HEK293 (cell line): ENCODE measurements around the gene SH3BP5.

Experiments used
- CTCF ChIA-PET: fragments of 350-600 bp; formaldehyde crosslinking; extraction: SDS; loops from one replicate; lab custom pipeline; 2021; ENCODE audit warnings: antibody characterized with exemption; lab: Yijun Ruan, JAX
- POLR2A ChIA-PET: fragments of 300-600 bp; formaldehyde crosslinking; extraction: SDS; loops from one replicate; lab custom pipeline; 2020; ENCODE audit warnings: antibody characterized with exemption, inconsistent platforms; lab: Yijun Ruan, JAX
- H3K27ac ChIP-seq: fragments of 200-500 bp; sonication (Bioruptor generic); 2 replicates; pipeline ENCODE4 v1.5.1; 2014; ENCODE audit warnings: low read depth, low read length, control low read depth, inconsistent platforms; ENCODE audit errors: extremely low read depth
- H3K36me3 ChIP-seq, 2 experiments: fragments of 200-500 bp in 1 of 2; sonication (Bioruptor generic) in 1 of 2; 1 replicate in 1 of 2; 2 replicates in 1 of 2; pipeline ENCODE4 v1.5.1; 2014 to 2017; ENCODE audit warnings: inconsistent platforms in 2 of 2, low read length in 2 of 2; ENCODE audit not compliant: control insufficient read depth in 2 of 2, insufficient read depth in 1 of 2
- H3K4me1 ChIP-seq: fragments of 200-500 bp; sonication (Bioruptor generic); 2 replicates; pipeline ENCODE4 v1.5.1; 2014; ENCODE audit warnings: mild to moderate bottlenecking, low read length, inconsistent platforms; ENCODE audit not compliant: control insufficient read depth, insufficient read depth
- H3K4me3 ChIP-seq: 2 replicates; pipeline ENCODE4 v1.5.1; 2011; ENCODE audit warnings: low read depth, mild to moderate bottlenecking, control low read depth, low read length, moderate library complexity
- H3K9me3 ChIP-seq: fragments of 200-500 bp; sonication (Bioruptor generic); 2 replicates; pipeline ENCODE4 v1.5.1; 2014; ENCODE audit warnings: low read depth, low read length, inconsistent platforms; ENCODE audit not compliant: control insufficient read depth, insufficient read depth
- ELK4 ChIP-seq: IDR thresholded peaks from 2 replicates; pipeline ENCODE4 v1.6.1; 2011; ENCODE audit warnings: mild to moderate bottlenecking, low read depth, low read length, borderline replicate concordance
- GLIS1 ChIP-seq: fragments of 450-650 bp; formaldehyde crosslinking; IDR thresholded peaks from 2 replicates; pipeline ENCODE4 v1.5.1; 2016; ENCODE audit warnings: missing biosample characterization, missing genetic modification characterization
- GLIS2 ChIP-seq: fragments of 450-650 bp; formaldehyde crosslinking; IDR thresholded peaks from 2 replicates; pipeline ENCODE4 v1.5.1; 2016; ENCODE audit warnings: missing biosample characterization, missing genetic modification characterization
- REPIN1 ChIP-seq: fragments of 450-650 bp; formaldehyde crosslinking; IDR thresholded peaks from 2 replicates; pipeline ENCODE4 v1.5.1; 2017; ENCODE audit warnings: missing biosample characterization, missing genetic modification characterization, low read depth
- TRIM28 ChIP-seq: IDR thresholded peaks from 2 replicates; pipeline ENCODE4 v1.6.1; 2011; ENCODE audit warnings: low read length, control low read depth, borderline replicate concordance
- YY2 ChIP-seq: fragments of 450-650 bp; formaldehyde crosslinking; IDR thresholded peaks from 2 replicates; pipeline ENCODE4 v1.5.1; 2016; ENCODE audit warnings: missing biosample characterization, missing genetic modification characterization
- ZBTB1 ChIP-seq: fragments of 450-650 bp; formaldehyde crosslinking; IDR thresholded peaks from 2 replicates; pipeline ENCODE4 v1.5.1; 2016; ENCODE audit warnings: missing biosample characterization, missing genetic modification characterization
- ZBTB10 ChIP-seq: fragments of 450-650 bp; formaldehyde crosslinking; IDR thresholded peaks from 2 replicates; pipeline ENCODE4 v1.5.1; 2016; ENCODE audit warnings: missing biosample characterization, missing genetic modification characterization
- ZBTB21 ChIP-seq: fragments of 450-650 bp; formaldehyde crosslinking; IDR thresholded peaks from 2 replicates; pipeline ENCODE4 v1.5.1; 2017; ENCODE audit warnings: missing biosample characterization, missing genetic modification characterization
- ZBTB7A ChIP-seq: fragments of 450-650 bp; formaldehyde crosslinking; IDR thresholded peaks from 2 replicates; pipeline ENCODE4 v1.5.1; 2016; ENCODE audit warnings: low read depth, missing biosample characterization, missing genetic modification characterization
- ZFP69B ChIP-seq: fragments of 450-650 bp; formaldehyde crosslinking; IDR thresholded peaks from 2 replicates; pipeline ENCODE4 v1.5.1; 2016; ENCODE audit warnings: missing biosample characterization, missing genetic modification characterization
- ZNF114 ChIP-seq: fragments of 450-650 bp; formaldehyde crosslinking; IDR thresholded peaks from 2 replicates; pipeline ENCODE4 v1.5.0; 2017; ENCODE audit warnings: missing biosample characterization, missing genetic modification characterization
- ZNF132 ChIP-seq: fragments of 450-650 bp; formaldehyde crosslinking; IDR thresholded peaks from 2 replicates; pipeline ENCODE4 v1.5.1; 2017; ENCODE audit warnings: missing biosample characterization, missing genetic modification characterization, borderline replicate concordance
- ZNF133 ChIP-seq: fragments of 450-650 bp; formaldehyde crosslinking; IDR thresholded peaks from 2 replicates; pipeline ENCODE4 v1.5.1; 2016; ENCODE audit warnings: missing biosample characterization, missing genetic modification characterization
- ZNF146 ChIP-seq: fragments of 450-650 bp; formaldehyde crosslinking; IDR thresholded peaks from 2 replicates; pipeline ENCODE4 v1.5.1; 2016; ENCODE audit warnings: missing biosample characterization, missing genetic modification characterization
- ZNF175 ChIP-seq: fragments of 450-650 bp; formaldehyde crosslinking; IDR thresholded peaks from 2 replicates; pipeline ENCODE4 v1.5.1; 2016; ENCODE audit warnings: missing biosample characterization, missing genetic modification characterization
- ZNF2 ChIP-seq: fragments of 450-650 bp; formaldehyde crosslinking; IDR thresholded peaks from 2 replicates; pipeline ENCODE4 v1.5.1; 2016; ENCODE audit warnings: missing biosample characterization, missing genetic modification characterization
- ZNF202 ChIP-seq: fragments of 450-650 bp; formaldehyde crosslinking; IDR thresholded peaks from 2 replicates; pipeline ENCODE4 v1.5.1; 2016; ENCODE audit warnings: missing biosample characterization, missing genetic modification characterization, borderline replicate concordance
- ZNF391 ChIP-seq: fragments of 450-650 bp; formaldehyde crosslinking; IDR thresholded peaks from 2 replicates; pipeline ENCODE4 v1.5.1; 2016; ENCODE audit warnings: low read depth, missing biosample characterization, missing genetic modification characterization, borderline replicate concordance
- ZNF404 ChIP-seq: fragments of 450-650 bp; formaldehyde crosslinking; IDR thresholded peaks from 2 replicates; pipeline ENCODE4 v1.5.1; 2017; ENCODE audit warnings: missing biosample characterization, missing genetic modification characterization
- ZNF544 ChIP-seq: fragments of 450-650 bp; formaldehyde crosslinking; IDR thresholded peaks from 2 replicates; pipeline ENCODE4 v1.5.0; 2017; ENCODE audit warnings: missing biosample characterization, missing genetic modification characterization
- ZNF548 ChIP-seq: fragments of 450-650 bp; formaldehyde crosslinking; IDR thresholded peaks from 2 replicates; pipeline ENCODE4 v1.5.1; 2016; ENCODE audit warnings: missing biosample characterization, missing genetic modification characterization
- ZNF558 ChIP-seq: fragments of 450-650 bp; formaldehyde crosslinking; IDR thresholded peaks from 2 replicates; pipeline ENCODE4 v1.5.1; 2016; ENCODE audit warnings: missing biosample characterization, missing genetic modification characterization
- ZNF571 ChIP-seq: fragments of 450-650 bp; formaldehyde crosslinking; IDR thresholded peaks from 2 replicates; pipeline ENCODE4 v1.5.0; 2017; ENCODE audit warnings: missing biosample characterization, missing genetic modification characterization
- ZNF600 ChIP-seq: fragments of 450-650 bp; formaldehyde crosslinking; IDR thresholded peaks from 2 replicates; pipeline ENCODE4 v1.5.1; 2016; ENCODE audit warnings: missing biosample characterization, missing genetic modification characterization
- ZNF621 ChIP-seq: fragments of 450-650 bp; formaldehyde crosslinking; IDR thresholded peaks from 2 replicates; pipeline ENCODE4 v1.5.1; 2017; ENCODE audit warnings: missing biosample characterization, missing genetic modification characterization
- ZNF624 ChIP-seq: fragments of 450-650 bp; formaldehyde crosslinking; IDR thresholded peaks from 2 replicates; pipeline ENCODE4 v1.5.1; 2017; ENCODE audit warnings: missing biosample characterization, missing genetic modification characterization
- ZNF626 ChIP-seq: fragments of 450-650 bp; sonication (Bioruptor Pico); formaldehyde crosslinking; IDR thresholded peaks from 2 replicates; pipeline ENCODE4 v1.5.1; 2018; ENCODE audit warnings: missing biosample characterization, missing genetic modification characterization, inconsistent platforms
- ZNF677 ChIP-seq: fragments of 450-650 bp; IDR thresholded peaks from 2 replicates; pipeline ENCODE4 v1.5.0; 2018; ENCODE audit warnings: missing biosample characterization, mild to moderate bottlenecking, missing genetic modification characterization, moderate library complexity
- ZNF785 ChIP-seq: fragments of 450-650 bp; formaldehyde crosslinking; IDR thresholded peaks from 2 replicates; pipeline ENCODE4 v1.5.1; 2016; ENCODE audit warnings: missing biosample characterization, missing genetic modification characterization
- ZNF791 ChIP-seq: fragments of 450-650 bp; formaldehyde crosslinking; IDR thresholded peaks from 2 replicates; pipeline ENCODE4 v1.5.1; 2016; ENCODE audit warnings: missing biosample characterization, missing genetic modification characterization
- ZNF837 ChIP-seq: fragments of 450-650 bp; formaldehyde crosslinking; IDR thresholded peaks from 2 replicates; pipeline ENCODE4 v1.5.1; 2016; ENCODE audit warnings: missing biosample characterization, missing genetic modification characterization
- ZXDB ChIP-seq: fragments of 450-650 bp; formaldehyde crosslinking; IDR thresholded peaks from 2 replicates; pipeline ENCODE4 v1.5.1; 2016; ENCODE audit warnings: missing biosample characterization, missing genetic modification characterization

The SH3BP5 gene

GRCh38 chr3:15271030-15271429 is 61.4 kb downstream of the SH3BP5 start:
- POLR2A ChIA-PET, result interaction anchor here (0.7 kb wide), 1 partner anchor 16 kb away, joined by 5 read pairs; no protein-coding TSS in a partner anchor
- H3K9me3 ChIP-seq, result no peaks in the 10 kb centered on the region
- H3K36me3 ChIP-seq, result no peaks in the 10 kb centered on the region
- H3K27ac ChIP-seq, result no peak overlapping the region
- H3K4me3 ChIP-seq, result no peak overlapping the region
- CTCF ChIA-PET, result interaction anchor here (1.3 to 2.0 kb wide), 4 partner anchors 60 to 109 kb away, joined by 4 to 9 read pairs (median 6); partner anchors contain the start of gene SH3BP5
- TF ChIP-seq GLIS2 (tag by site-specific recombination), result no peak
- TF ChIP-seq YY2, result no peak
- no peak for TF ChIP-seq ZNF677 (tag by site-specific recombination)
- no peak for TF ChIP-seq ZNF544 (tag by site-specific recombination)
- TF ChIP-seq ZNF548 (tag by site-specific recombination), result no peak
- no peak for TF ChIP-seq ZNF391 (tag by site-specific recombination)
- no peak for TF ChIP-seq ZNF114 (tag by site-specific recombination)
- no peak for TF ChIP-seq ZFP69B (tag by site-specific recombination)
- no peak for TF ChIP-seq ZNF626 (tag by site-specific recombination)
- no peak for TF ChIP-seq ZBTB1 (tag by site-specific recombination)
- TF ChIP-seq ZNF202 (tag by site-specific recombination), result no peak
- no peak for TF ChIP-seq ZNF791
- peaks cover 5% of the 10 kb centered on the region; the same call in 1 of the 2 replicates for H3K4me1 ChIP-seq

GRCh38 chr3:15269091-15269989 is 63.0 kb downstream of the SH3BP5 start:
- CTCF ChIA-PET, result interaction anchor here (0.6 to 6.7 kb wide), 32 partner anchors 10 to 342 kb away, joined by 3 to 109 read pairs (median 8); partner anchors contain the start of genes CAPN7 and SH3BP5
- no peak for TF ChIP-seq ELK4
- no peak for TF ChIP-seq ZNF175 (tag by site-specific recombination)
- no peak for TF ChIP-seq ZXDB (tag by site-specific recombination)
- TF ChIP-seq ZNF785 (tag by site-specific recombination), result no peak
- TF ChIP-seq ZNF571 (tag by site-specific recombination), result no peak
- no peak for TF ChIP-seq ZNF146 (tag by site-specific recombination)
- TF ChIP-seq ZNF2 (tag by site-specific recombination), result no peak
- peak; percentile 92 for TF ChIP-seq GLIS2 (tag by site-specific recombination)
- peak; percentile 75 for TF ChIP-seq GLIS1 (tag by site-specific recombination)
- TF ChIP-seq ZNF600, result peak; percentile 94
- TF ChIP-seq ZNF404 (tag by site-specific recombination), result no peak
- TF ChIP-seq ZNF202 (tag by site-specific recombination), result no peak
- TF ChIP-seq ZBTB10 (tag by site-specific recombination), result peak; percentile 22; the same call in 1 of the 2 replicates
- TF ChIP-seq ZNF624, result no peak
- no peak for TF ChIP-seq ZNF837 (tag by site-specific recombination)
- peak; percentile 62; the same call in 1 of the 2 replicates for TF ChIP-seq ZBTB21 (tag by site-specific recombination)
- no peak for TF ChIP-seq TRIM28
- TF ChIP-seq ZNF621 (tag by site-specific recombination), result no peak
- TF ChIP-seq ZBTB7A (tag by site-specific recombination), result no peak
- TF ChIP-seq ZNF132 (tag by site-specific recombination), result no peak
- TF ChIP-seq REPIN1 (tag by site-specific recombination), result no peak
- TF ChIP-seq ZNF558 (tag by site-specific recombination), result no peak
- no peak for TF ChIP-seq ZNF133 (tag by site-specific recombination)

More at GRCh38 chr3:15269091-15269989, 63.0 kb downstream of the SH3BP5 start:
- Histone ChIP-seq H3K4me3 (no peak overlapping the region; the same call in 1 of the 2 replicates), H3K9me3 (no peaks in the 10 kb centered on the region), H3K36me3 (no peaks in the 10 kb centered on the region), H3K27ac (no peak overlapping the region), H3K4me1 (peaks cover 5% of the 10 kb centered on the region; the same call in 1 of the 2 replicates)
- POLR2A ChIA-PET, result interaction anchor here (1.4 kb wide), 1 partner anchor 61 kb away, joined by 3 read pairs; no protein-coding TSS in a partner anchor
